HUES64 (cell line): ENCODE data around the gene GUCY1A2.

ENCODE experiments used
- H3K27ac ChIP-seq: 2 replicates; pipeline ENCODE4 v1.7.0; 2013; ENCODE audit warnings: low read depth, low read length, inconsistent platforms
- H3K27me3 ChIP-seq: 2 replicates; pipeline ENCODE4 v1.6.1; 2013; ENCODE audit warnings: mild to moderate bottlenecking, low read length; ENCODE audit not compliant: insufficient read depth
- H3K36me3 ChIP-seq: 2 replicates; pipeline ENCODE4 v1.6.1; 2013; ENCODE audit warnings: mild to moderate bottlenecking, low read length; ENCODE audit not compliant: insufficient read depth
- H3K4me1 ChIP-seq: 2 replicates; pipeline ENCODE4 v1.6.1; 2013; ENCODE audit warnings: mild to moderate bottlenecking, low read length, moderate library complexity; ENCODE audit not compliant: insufficient read depth
- H3K4me3 ChIP-seq: 2 replicates; pipeline ENCODE4 v1.5.1; 2013; ENCODE audit warnings: mild to moderate bottlenecking, low read length, moderate library complexity
- H3K9ac ChIP-seq: 2 replicates; pipeline ENCODE4 v1.6.1; 2013; ENCODE audit warnings: mild to moderate bottlenecking, low read depth, low read length
- H3K9me3 ChIP-seq: 2 replicates; pipeline ENCODE4 v1.6.1; 2013; ENCODE audit warnings: low read depth, low read length; ENCODE audit not compliant: insufficient read depth
- WGBS: fragments of 150-250, 120-280 bp; methylation state at CpG from one replicate; pipeline ENCODE4 v1.1.7; 2013; ENCODE audit warnings: missing lambda C conversion rate; 5-methylcytosine and 5-hydroxymethylcytosine counted together

Gene GUCY1A2

DNA sequence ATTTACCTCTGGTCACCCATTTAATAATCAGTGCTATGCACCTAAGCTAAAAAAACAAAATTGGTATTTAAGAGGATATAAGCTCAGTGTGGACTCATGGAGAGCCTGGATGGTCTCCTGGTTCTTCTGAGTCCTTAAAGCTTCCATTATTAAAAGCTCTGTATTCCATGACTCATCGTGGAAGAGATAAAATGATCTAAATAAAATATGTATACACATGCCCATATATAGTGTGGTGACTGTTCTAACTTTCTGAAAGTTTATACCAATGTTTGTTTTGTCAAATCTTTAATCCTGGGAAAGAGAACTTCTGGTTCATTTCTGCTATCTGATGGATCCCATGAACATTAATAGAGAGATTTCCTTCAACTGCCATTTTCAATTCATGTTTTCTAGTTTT is 375.9 kb downstream of the GUCY1A2 start:
- H3K27ac ChIP-seq, result no peak overlapping the region
- H3K4me3 ChIP-seq, result no peak overlapping the region
- no peaks in the 10 kb centered on the region for H3K4me1 ChIP-seq
- no CpG with 5 or more reads among the region's 1 CpG for WGBS
- no peaks in the 10 kb centered on the region for H3K36me3 ChIP-seq
- no peak overlapping the region for H3K9ac ChIP-seq
- H3K27me3 ChIP-seq, result no peaks in the 10 kb centered on the region
- H3K9me3 ChIP-seq, result peaks cover 7% of the 10 kb centered on the region; the same call in 1 of the 2 replicates

GRCh38 chr11:106632283-106632682 is 386.0 kb downstream of the GUCY1A2 start:
- Histone ChIP-seq H3K27me3 (no peaks in the 10 kb centered on the region), H3K36me3 (no peaks in the 10 kb centered on the region), H3K4me3 (no peak overlapping the region), H3K9me3 (peaks cover 13% of the 10 kb centered on the region), H3K9ac (no peak overlapping the region), H3K27ac (no peak overlapping the region), H3K4me1 (no peaks in the 10 kb centered on the region)
- 97% methylated on average over 3 of the region's 3 CpGs for WGBS

DNA sequence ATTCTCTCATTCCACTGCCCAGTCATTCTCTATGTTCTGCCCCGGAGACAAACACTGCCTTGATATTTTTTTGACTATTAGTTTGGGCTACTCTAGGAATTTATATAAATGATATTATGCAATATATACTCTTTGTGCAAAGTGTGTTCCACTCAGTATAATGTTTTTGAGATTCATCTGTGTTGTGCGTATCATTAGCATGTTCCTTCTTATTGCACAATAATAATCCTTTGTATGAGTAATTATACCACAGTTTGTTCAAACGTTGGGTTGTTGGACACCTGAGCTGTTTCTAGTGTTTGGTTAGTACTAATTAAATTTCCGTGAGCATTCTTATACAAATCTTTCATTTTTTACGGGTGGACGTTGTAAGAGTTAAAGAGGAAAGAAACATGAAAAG is 390.6 kb downstream of the GUCY1A2 start:
- Histone ChIP-seq H3K4me1 (no peaks in the 10 kb centered on the region), H3K27me3 (no peaks in the 10 kb centered on the region), H3K36me3 (no peaks in the 10 kb centered on the region), H3K4me3 (no peak overlapping the region), H3K27ac (no peak overlapping the region), H3K9ac (no peak overlapping the region), H3K9me3 (peaks cover 14% of the 10 kb centered on the region)
- WGBS, result 86% methylated on average over 4 of the region's 6 CpGs

- Histone ChIP-seq H3K4me1 (no peaks in the 10 kb centered on the region), H3K36me3 (no peaks in the 10 kb centered on the region), H3K9me3 (peaks cover 14% of the 10 kb centered on the region), H3K9ac (no peak overlapping the region), H3K27me3 (no peaks in the 10 kb centered on the region), H3K4me3 (no peak overlapping the region), H3K27ac (no peak overlapping the region)
- WGBS, result 98% methylated on average over 3 of the region's 3 CpGs
These were observed 392.7 kb downstream of the GUCY1A2 start for GRCh38 chr11:106625566-106625965.

DNA sequence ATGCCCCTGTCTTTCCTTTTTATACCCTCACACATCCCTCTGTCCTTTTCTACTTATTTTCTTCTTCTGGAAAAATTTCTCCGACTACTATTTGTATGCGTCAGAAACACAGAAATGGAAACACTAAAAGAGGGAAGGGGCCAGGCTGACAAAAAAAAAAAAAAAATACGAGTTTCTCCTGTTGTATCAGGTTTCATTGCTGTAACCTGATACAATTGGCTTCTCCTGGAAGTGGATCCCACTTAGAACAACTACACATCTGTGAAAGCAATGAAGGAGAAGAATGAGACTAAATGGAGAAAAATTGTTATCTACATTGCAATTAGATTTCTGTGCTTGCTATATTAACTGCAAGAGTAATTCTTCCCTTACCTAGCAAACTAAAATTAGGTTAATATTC is 393.9 kb downstream of the GUCY1A2 start:
- H3K9me3 ChIP-seq, result peaks cover 14% of the 10 kb centered on the region
- 77% methylated on average over 3 of the region's 3 CpGs for WGBS
- H3K27me3 ChIP-seq, result no peaks in the 10 kb centered on the region
- H3K36me3 ChIP-seq, result no peaks in the 10 kb centered on the region
- no peaks in the 10 kb centered on the region for H3K4me1 ChIP-seq
- no peak overlapping the region for H3K4me3 ChIP-seq
- H3K27ac ChIP-seq, result no peak overlapping the region
- no peak overlapping the region for H3K9ac ChIP-seq
